OCI-M2 (cell line): ENCODE measurements around the gene ATRIP.

Experiments used
- DNase-seq: peaks from one replicate; lab custom pipeline; 2025; ENCODE audit not compliant: unreplicated experiment; lab: John Stamatoyannopoulos, UW

ATRIP gene

GRCh38 chr3:48423241-48423882 is 23.2 kb upstream of the ATRIP start:
- no peak for DNase-seq

- no peak for DNase-seq
These were observed 22.4 kb upstream of the ATRIP start for GRCh38 chr3:48423883-48424695.

GRCh38 chr3:48425281-48425812 is 21.2 kb upstream of the ATRIP start:
- DNase-seq, result no peak

- DNase-seq, result no peak
These were observed 20.1 kb upstream of the ATRIP start for GRCh38 chr3:48426401-48426909.

GRCh38 chr3:48426944-48427629 is 19.4 kb upstream of the ATRIP start:
- no peak for DNase-seq

GRCh38 chr3:48427630-48427962 is 18.9 kb upstream of the ATRIP start:
- DNase-seq, result no peak

GRCh38 chr3:48428088-48428571 is 18.4 kb upstream of the ATRIP start:
- no peak for DNase-seq

GRCh38 chr3:48428572-48429316 is 17.8 kb upstream of the ATRIP start:
- no peak for DNase-seq

- no peak for DNase-seq
These were observed 17.1 kb upstream of the ATRIP start for GRCh38 chr3:48429317-48429959.

GRCh38 chr3:48429960-48430707 is 16.4 kb upstream of the ATRIP start, which contains the start of gene PLXNB1:
TSS of gene PLXNB1 (minus strand) at chr3:48430086. CDS start at chr3:48424611, 5,475 bp downstream.
- DNase-seq, result no peak

- DNase-seq, result no peak
These were observed 15.8 kb upstream of the ATRIP start for GRCh38 chr3:48430708-48431101.

GRCh38 chr3:48431224-48432029 is 15.1 kb upstream of the ATRIP start:
- no peak for DNase-seq

GRCh38 chr3:48432411-48433371 is 13.8 kb upstream of the ATRIP start:
- no peak for DNase-seq

- DNase-seq, result no peak
These were observed 12.9 kb upstream of the ATRIP start for GRCh38 chr3:48433472-48434118.

- DNase-seq, result no peak
These were observed 11.8 kb upstream of the ATRIP start for GRCh38 chr3:48434591-48435222.

- DNase-seq, result no peak
These were observed 11.3 kb upstream of the ATRIP start for GRCh38 chr3:48435223-48435595.
